Activated naive CD8-positive, alpha-beta T cell treated with anti-CD3 and anti-CD28 coated beads, Interleukin-2, amount 50 U/mL, for 16 hours (primary cell): ENCODE results near the gene AKAP6.

Source experiments
- DNase-seq: peaks from one replicate; pipeline ENCODE4 v3.0.0-alpha.2; 2020; ENCODE audit warnings: low read depth, low spot score

Gene AKAP6

DNA sequence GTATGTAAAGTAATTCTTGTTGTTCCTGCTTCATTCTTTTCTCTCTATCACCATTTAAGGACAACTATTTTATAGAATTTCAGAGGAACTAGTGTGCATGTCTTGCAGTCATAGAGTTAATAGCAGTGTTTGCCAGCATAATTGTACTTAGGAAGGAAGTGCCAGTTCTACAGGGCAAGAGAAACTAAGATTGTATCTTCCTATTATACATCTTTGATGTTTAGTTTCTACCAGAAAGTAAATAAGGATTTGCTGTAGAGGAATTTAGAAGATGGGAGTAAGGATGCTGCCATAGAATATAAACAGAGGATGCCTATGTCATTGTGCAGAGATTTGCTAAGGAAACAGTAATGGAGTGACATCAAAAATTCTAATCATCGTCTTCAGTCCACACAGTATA lies 338.7 kb downstream of the AKAP6 start:
- no peak for DNase-seq

- DNase-seq: no peak
Measured at GRCh38 chr14:32669391-32669790, 340.3 kb downstream of the AKAP6 start.

DNA sequence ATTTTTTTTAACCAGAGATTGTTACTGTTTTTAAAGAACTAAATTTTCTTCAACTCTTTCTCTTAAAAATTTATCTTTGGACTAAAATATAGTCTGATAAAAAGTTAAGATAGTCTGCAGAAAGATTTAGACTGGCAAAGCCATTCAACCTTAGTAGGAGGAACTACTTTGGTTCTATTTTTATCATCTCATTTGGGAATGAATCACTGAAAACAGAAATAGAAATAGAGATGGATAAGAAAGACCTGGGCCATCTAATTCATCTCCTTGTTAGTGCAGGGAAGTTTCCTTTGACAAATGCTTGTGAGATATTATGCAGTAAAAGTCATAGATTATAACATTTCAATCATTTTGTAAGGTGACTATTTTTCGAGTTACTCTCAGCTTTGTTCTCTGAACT lies 346.3 kb downstream of the AKAP6 start:
- no peak for DNase-seq

DNA sequence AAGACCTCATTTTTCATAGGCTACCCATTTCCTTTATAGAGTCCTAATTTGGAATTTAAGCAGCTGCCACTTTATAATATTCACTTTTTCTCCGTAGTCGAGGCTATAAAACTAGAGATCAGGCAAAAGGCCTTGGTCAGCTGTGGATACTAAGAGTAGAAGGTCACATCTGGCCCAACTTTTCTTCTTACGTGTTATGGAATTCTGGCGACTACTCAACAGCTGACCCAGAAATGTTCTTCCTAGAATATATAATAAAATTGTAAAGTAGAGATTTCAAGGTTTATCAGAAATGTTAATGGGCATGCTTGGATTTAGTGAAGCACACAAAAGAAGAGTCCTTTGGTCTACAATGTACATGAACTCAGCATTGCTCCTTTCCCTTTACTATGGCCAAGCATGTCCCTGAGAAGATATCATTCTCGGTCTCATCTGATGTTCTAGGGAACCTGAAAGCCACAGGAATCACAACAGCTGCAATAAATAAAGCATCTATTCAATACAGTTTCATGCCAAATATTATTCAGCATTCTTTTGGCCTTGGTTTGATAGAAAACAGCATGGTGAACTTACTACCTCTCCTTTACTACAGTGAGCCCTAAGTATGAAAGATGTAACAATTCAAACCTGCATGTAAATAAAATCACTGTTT lies 348.2 kb downstream of the AKAP6 start:
- no peak for DNase-seq

DNA sequence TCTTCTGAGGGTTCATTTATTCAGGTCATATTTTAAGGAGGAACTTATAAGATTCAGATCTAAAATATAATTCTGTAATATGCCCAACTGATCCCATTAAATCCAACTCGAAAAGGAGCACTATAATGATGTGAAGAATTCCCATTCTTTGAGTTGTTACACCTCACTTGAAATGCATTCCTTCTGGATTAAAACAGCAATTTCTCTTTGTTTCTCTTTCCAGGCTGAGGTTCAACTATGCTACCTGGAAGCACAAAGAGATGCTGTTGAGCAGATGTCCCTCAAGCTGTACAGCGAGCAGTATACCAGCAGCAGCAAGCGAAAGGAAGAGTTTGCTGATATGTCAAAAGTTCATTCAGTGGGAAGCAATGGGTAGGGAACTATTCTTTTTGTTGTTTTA lies 349.0 kb downstream of the AKAP6 start:
- DNase-seq: no peak

DNA sequence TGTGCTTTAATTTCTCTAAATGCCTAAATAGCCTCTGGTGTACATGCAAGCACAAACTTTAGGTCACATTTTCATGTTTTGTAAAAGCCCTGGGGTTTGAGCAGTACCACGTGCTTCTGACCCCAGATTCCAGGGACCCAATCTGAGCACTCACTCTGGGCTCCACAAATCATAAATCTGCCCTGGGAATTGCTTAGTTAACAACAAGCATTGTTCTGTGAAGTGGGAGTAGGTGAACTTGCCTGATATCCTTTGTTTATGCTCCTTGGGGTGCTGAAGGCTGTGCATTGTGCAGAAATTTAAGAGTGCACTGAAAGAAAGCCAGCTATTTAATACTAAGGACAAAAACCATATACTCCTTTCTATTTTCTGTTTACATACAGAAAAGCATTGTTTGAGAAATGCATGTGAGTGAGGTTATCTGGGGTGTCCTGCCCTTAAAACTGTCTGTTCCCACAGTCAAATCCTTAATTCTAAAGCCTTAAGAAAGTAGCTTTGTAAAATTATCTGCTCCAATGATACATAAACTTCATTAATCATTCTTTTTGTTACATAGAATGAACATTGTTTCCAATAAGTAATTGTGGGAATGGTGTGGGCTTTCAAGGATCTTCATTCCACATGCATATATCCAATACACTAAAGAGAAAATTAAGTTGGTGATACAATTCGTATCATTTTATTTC lies 351.0 kb downstream of the AKAP6 start:
- DNase-seq: no peak

DNA sequence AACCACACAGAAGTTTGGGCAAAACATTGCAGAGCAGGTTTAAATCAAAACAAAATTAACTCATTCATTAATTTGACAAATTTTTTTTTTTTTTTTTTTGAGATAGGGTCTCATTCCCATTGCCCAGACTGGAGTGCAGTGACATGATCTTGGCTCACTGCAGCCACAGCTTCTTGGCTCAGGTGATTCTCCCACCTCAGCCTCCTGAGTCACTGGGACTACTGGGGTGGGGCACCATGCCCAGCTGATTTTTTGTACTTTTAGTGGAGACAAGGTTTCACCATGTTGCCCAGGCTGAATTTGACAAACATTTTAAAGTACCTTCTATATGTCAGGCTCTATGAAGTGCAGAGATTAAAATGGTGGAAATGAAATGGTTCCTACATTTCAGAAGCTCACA lies 352.5 kb downstream of the AKAP6 start:
- no peak for DNase-seq

DNA sequence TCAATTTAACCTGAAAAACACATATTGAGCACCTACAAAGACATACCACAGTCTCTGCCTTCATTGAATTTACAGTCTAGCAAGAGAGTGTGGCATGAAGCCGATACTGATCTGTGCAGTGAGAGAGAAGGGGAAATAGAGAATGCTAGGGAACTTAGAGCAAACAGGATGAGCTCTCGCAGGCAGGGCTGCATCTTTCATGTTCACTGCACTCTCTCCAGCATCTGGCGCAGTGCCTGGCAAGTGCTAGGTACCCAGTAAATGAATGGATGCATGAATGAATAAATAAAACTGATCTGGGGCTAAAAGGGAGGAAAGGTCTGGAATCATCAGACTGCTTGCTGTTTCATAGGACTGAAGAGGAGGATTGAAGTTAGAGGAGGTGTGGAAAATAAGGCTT lies 353.1 kb downstream of the AKAP6 start:
- no peak for DNase-seq

- DNase-seq: no peak
Measured at GRCh38 chr14:32683679-32684078, 354.6 kb downstream of the AKAP6 start.

GRCh38 chr14:32688941-32689340 lies 359.8 kb downstream of the AKAP6 start:
- DNase-seq: no peak

DNA sequence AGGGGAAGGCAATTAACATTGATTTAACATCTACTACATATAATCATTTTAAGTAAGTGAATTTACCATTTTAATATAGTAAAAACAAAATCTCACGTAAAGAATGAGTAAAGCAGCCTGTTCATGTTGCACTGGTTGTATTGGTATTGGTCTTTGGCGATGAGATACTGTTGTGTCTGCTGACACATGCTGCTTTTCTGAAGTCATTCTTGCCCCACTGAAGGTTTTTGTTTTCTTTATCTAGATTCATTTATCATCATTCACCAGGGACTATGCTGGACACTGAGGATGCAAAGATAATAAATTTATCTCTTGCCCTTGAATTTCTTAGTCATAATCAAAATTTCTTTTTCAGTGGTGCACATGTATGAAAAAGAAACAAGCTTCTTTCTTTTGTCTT lies 363.3 kb downstream of the AKAP6 start:
- no peak for DNase-seq

- no peak for DNase-seq
Measured at GRCh38 chr14:32693114-32693513, 364.0 kb downstream of the AKAP6 start.

DNA sequence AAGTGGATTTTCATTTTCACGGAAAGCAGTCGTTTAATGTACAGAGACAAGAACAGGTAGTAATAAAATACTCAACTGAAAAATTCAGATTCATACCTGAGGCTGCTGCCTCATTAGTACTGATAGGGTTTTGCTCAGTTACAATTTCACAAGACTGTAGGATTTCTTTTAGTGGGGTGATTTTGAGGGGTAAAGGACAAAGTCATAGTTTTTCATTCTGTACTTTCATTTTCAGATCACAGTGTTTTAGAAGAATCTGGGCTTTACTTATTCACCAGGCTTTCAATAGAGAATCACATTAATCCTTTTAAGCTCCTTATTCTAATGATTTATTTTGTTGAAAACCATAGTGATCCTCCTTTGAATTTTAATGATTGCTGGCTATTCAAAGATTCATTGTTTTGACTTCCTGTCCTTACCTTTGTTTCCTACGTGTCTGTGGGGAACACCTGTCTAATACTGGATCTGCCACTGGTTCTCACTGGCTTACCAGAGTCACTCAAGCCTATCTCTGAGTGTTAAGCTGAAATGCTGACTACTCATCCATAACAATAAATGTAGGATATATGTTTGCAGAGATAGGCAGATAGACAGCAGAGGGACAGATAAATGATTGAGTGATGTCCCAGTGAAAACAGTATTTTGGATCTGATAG lies 365.8 kb downstream of the AKAP6 start:
- DNase-seq: no peak

DNA sequence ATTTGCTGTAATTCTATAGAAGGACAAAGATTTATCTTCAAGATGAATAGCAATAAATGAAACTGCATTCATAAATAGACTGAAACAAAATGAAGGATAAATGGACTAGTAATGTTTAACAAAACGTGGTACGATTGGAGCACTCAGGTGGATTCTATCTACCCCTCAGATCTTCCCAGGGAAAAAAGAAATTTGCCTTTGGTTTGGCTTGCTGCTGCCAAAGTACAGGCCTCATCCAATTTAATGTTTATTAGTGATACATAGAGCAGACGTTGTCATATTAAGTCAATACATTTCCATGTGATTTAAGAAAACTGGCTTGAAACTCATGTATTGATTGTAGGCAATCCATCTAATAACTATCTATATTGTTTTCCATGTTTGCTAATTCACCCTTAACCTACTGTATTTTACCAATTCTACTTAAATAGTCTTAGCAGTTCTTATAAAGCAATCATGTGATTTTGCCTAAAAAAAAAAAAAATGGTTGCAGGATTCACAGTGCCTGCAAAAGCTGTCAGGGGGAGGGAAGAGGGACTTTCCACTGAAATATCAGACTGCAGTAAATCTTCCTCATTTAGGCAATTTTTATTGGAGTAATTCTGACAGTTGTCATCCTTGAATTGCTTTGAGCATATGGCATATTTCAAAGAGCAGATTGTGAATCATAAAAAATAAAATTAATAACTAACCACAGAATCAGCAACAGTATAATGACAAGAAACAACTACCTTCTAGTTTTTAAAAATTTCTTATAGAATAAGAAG lies 367.4 kb downstream of the AKAP6 start:
- no peak for DNase-seq

DNA sequence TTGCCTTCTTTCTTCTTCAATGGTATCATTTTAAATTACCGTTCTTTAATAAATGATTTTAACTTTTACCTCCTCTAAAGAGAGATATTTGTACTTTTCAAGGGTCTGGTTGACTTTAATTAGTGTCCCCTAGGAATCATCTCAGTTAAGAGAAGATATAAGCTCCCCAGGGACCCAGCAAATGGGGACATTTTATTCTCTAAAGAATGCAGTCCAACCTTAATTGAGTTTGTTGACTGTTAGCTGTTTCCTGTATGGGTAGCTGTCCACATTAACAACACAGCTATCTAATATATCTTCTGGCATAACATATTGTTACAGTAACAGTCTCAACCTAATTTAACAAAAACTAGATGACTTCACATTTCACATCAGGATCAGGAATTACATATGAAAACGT lies 368.0 kb downstream of the AKAP6 start:
- DNase-seq: no peak

GRCh38 chr14:32697704-32698103 lies 368.6 kb downstream of the AKAP6 start:
- DNase-seq: no peak

DNA sequence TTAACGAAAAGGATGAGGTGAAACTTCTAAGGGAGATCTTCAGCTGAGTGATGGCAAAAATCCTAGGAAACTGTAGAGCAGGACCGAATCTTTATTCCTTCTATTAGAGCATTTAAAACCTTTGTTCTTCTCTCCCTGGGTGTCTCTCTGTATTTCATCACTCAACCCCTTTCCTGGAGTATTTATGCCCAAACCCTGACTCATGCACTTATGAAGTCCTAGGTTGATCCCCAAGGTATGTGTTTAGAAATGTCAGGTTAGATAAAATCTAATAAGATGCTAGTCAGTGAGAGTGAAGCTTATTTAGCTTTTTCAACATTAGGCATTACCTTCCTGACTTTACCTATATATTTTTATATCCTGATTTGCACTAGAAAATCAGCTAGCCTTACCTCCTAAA lies 369.7 kb downstream of the AKAP6 start:
- DNase-seq: no peak

GRCh38 chr14:32701475-32701874 lies 372.4 kb downstream of the AKAP6 start:
- no peak for DNase-seq

DNA sequence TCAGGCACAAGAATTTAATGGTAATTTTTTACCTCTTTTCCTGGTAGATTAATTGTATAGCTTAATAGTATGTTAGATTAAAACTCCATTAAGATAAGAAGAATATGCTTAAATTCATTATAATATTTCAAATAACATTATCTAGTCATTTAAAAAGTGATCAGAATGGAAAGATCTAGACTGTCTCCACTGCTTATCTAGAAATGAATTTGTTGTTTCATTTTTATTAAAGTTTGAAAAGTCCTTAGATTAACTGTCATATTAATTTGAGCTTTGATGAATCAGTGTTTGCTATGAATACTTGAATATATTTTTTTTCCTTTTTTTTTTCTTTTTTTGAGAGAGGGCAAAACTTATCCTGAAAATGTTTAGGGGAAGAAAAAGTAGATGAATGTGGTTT lies 373.0 kb downstream of the AKAP6 start:
- no peak for DNase-seq

DNA sequence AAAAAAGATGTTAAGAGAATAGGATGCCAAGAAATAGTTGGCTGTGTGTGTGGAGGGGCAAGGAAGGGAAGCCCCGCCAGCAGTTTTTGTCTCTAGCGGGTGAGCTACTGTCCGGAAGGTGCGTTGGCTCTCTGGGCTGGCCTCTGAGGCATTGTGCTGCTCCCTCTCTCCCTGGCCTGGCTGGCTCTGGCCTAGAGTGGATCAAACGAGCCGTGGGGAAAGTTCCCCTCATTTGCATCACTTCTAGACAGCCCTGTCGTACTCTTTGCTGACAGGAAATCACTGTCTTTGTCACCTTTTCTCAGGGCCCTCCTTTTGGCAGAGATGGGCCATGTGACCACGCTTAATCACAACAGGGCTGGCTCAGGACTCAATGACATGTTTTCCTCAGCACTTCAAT lies 373.5 kb downstream of the AKAP6 start:
- DNase-seq: no peak

DNA sequence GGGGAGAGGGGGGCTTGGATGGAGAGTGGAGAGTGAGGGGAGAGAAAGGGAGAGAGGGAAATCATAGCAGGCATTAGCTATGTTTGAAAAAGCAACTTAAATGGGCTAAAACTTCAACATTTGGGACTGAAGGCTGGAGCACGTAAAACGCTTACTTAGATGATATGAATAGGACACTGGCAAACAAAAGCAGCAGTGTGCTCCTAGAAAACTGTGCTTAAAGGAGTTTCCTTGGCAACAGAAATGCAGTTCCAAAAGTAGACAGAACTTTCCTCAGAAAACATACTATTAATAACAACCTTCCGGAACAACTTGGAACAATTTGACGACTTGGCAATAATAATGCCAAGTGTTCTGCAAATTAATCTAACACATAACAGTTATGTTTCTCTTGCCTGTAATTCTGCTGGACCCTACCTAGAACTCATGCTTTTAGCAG lies 374.1 kb downstream of the AKAP6 start:
- DNase-seq: no peak
